Common myeloid progenitor, CD34-positive (primary cell): ENCODE results near the gene IARS1.

Experiments
- CTCF ChIA-PET: fragments of 350-600 bp; sonication (Branson Sonifier 250); formaldehyde crosslinking; loops from one replicate; lab custom pipeline; 2021; ENCODE audit warnings: antibody characterized with exemption; lab: Charles Lee
- POLR2A ChIA-PET: fragments of 350-600 bp; sonication (Branson Sonifier 250); formaldehyde crosslinking; loops from one replicate; lab custom pipeline; 2021; ENCODE audit warnings: antibody characterized with exemption; lab: Charles Lee
- DNase-seq, 3 donors: peaks; one replicate each; pipeline versions ENCODE4 v3.0.0 to v3.0.0-alpha.2; 2013
- H3K27ac ChIP-seq, 2 experiments: 1 replicate in 1 of 2; 2 replicates in 1 of 2; pipeline ENCODE4 v1.7.0; 2013; ENCODE audit warnings: inconsistent platforms in 2 of 2, low read length in 2 of 2, mild to moderate bottlenecking in 2 of 2, low read depth in 1 of 2, moderate library complexity in 1 of 2; ENCODE audit not compliant: severe bottlenecking in 2 of 2, insufficient read depth in 1 of 2, poor library complexity in 1 of 2
- H3K27me3 ChIP-seq, 5 experiments: replicated peaks in 2 of 5; 1 replicate in 3 of 5; 2 replicates in 2 of 5; pipeline versions ENCODE4 v1.6.1 to v1.7.0; 2013; ENCODE audit warnings: low read length in 4 of 5, mild to moderate bottlenecking in 2 of 5, moderate library complexity in 2 of 5, inconsistent platforms in 1 of 5; ENCODE audit not compliant: insufficient read depth in 5 of 5, control insufficient read depth in 4 of 5
- H3K36me3 ChIP-seq, 4 experiments: 1 replicate in 2 of 4; 2 replicates in 2 of 4; pipeline versions ENCODE4 v1.6.1 to v1.7.0; 2013; ENCODE audit warnings: low read length in 3 of 4, control low read depth in 1 of 4, mild to moderate bottlenecking in 1 of 4; ENCODE audit not compliant: control insufficient read depth in 4 of 4, insufficient read depth in 4 of 4
- H3K4me1 ChIP-seq, 4 experiments: 1 replicate in 3 of 4; 2 replicates in 1 of 4; pipeline versions ENCODE4 v1.6.1 to v1.7.1; 2013; ENCODE audit warnings: low read length in 3 of 4, mild to moderate bottlenecking in 3 of 4, control low read depth in 1 of 4, inconsistent platforms in 1 of 4, moderate library complexity in 1 of 4; ENCODE audit not compliant: control insufficient read depth in 4 of 4, insufficient read depth in 4 of 4; ENCODE audit errors: control extremely low read depth in 1 of 4
- H3K4me3 ChIP-seq, 7 experiments: 1 replicate in 4 of 7; 2 replicates in 3 of 7; pipeline versions ENCODE4 v1.5.1 to v1.7.0; 2013; ENCODE audit warnings: mild to moderate bottlenecking in 7 of 7, low read length in 6 of 7, moderate library complexity in 6 of 7, inconsistent platforms in 2 of 7, low read depth in 2 of 7, control low read depth in 1 of 7; ENCODE audit not compliant: insufficient read depth in 4 of 7, control insufficient read depth in 1 of 7; ENCODE audit errors: extremely low read depth in 1 of 7
- H3K9me3 ChIP-seq, 5 experiments: 1 replicate in 4 of 5; 2 replicates in 1 of 5; pipeline versions ENCODE4 v1.6.1 to v1.7.1; 2013; ENCODE audit warnings: low read length in 4 of 5, mild to moderate bottlenecking in 2 of 5, inconsistent platforms in 1 of 5, low read depth in 1 of 5, moderate library complexity in 1 of 5; ENCODE audit not compliant: control insufficient read depth in 4 of 5, insufficient read depth in 2 of 5; ENCODE audit errors: control extremely low read depth in 1 of 5
- WGBS: methylation state at CpG from one replicate; pipeline ENCODE4 v1.1.5; 2013; ENCODE audit not compliant: insufficient coverage; 5-methylcytosine and 5-hydroxymethylcytosine counted together

Gene IARS1

GRCh38 chr9:92254381-92255337 lies 38.8 kb downstream of the IARS1 start:
- Histone ChIP-seq H3K36me3 (peaks cover 51 to 96% (median 78%) of the 10 kb centered on the region in 4 experiments), H3K4me1 (no peaks in the 10 kb centered on the region), H3K9me3 (no peaks in the 10 kb centered on the region), H3K4me3 (no peak overlapping the region), H3K27ac (no peak overlapping the region), H3K27me3 (no peaks in the 10 kb centered on the region)
- 95% methylated on average over 15 of the region's 19 CpGs for WGBS
- CTCF ChIA-PET = interaction anchor here (1.0 kb wide), 1 partner anchor 12 kb away, joined by 3 read pairs; no protein-coding TSS in a partner anchor
- DNase-seq = no peak
- POLR2A ChIA-PET = no interaction called here

GRCh38 chr9:92253656-92254055 lies 39.8 kb downstream of the IARS1 start:
- Histone ChIP-seq H3K27me3 (no peaks in the 10 kb centered on the region), H3K4me3 (no peak overlapping the region), H3K27ac (no peak overlapping the region), H3K36me3 (peaks cover 50 to 96% (median 75%) of the 10 kb centered on the region in 4 experiments), H3K4me1 (no peaks in the 10 kb centered on the region), H3K9me3 (no peaks in the 10 kb centered on the region)
- no peak for DNase-seq
- POLR2A ChIA-PET = no interaction called here
- CTCF ChIA-PET = interaction anchor here (1.0 to 1.3 kb wide), 2 partner anchors 10 to 11 kb away, joined by 3 to 6 read pairs; no protein-coding TSS in a partner anchor
- WGBS = 90% methylated on average over 4 of the region's 4 CpGs

DNA sequence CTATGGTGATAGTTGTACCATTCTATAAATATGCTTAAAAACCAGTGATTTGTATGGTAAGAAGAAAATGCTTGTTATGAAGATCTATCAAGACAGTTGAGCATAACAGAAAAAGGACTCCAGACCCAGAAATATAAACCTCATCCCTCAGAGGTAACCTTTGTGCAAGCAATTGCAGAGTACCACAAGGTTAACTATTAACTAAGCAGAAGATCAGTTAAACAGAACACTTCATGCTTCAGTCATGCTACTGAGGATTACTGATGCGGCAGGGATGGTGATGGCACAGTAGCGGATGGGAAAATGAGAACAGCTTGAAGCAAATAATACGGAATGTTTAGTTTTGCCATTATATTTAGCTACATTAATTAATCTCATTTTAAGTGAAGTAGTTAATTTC lies 45.5 kb downstream of the IARS1 start:
- Histone ChIP-seq H3K4me3 (no peak overlapping the region), H3K9me3 (no peaks in the 10 kb centered on the region), H3K27me3 (no peaks in the 10 kb centered on the region), H3K4me1 (no peaks in the 10 kb centered on the region), H3K27ac (no peak overlapping the region), H3K36me3 (peaks cover 47 to 95% (median 81%) of the 10 kb centered on the region in 4 experiments)
- ChIA-PET CTCF (interaction anchor here (15.2 kb wide), 1 partner anchor 110 kb away, joined by 191 read pairs; no protein-coding TSS in a partner anchor), POLR2A (no interaction called here)
- no CpG with 5 or more reads among the region's 3 CpGs for WGBS
- no peak for DNase-seq

- no peak for DNase-seq
- Histone ChIP-seq H3K36me3 (peaks cover 49 to 96% (median 84%) of the 10 kb centered on the region in 4 experiments), H3K27ac (no peak overlapping the region), H3K4me3 (no peak overlapping the region), H3K9me3 (no peaks in the 10 kb centered on the region), H3K27me3 (no peaks in the 10 kb centered on the region), H3K4me1 (no peaks in the 10 kb centered on the region)
- ChIA-PET CTCF (interaction anchor here (0.7 to 15.2 kb wide), 3 partner anchors 11 to 110 kb away, joined by 3 to 191 read pairs (median 4); no protein-coding TSS in a partner anchor), POLR2A (no interaction called here)
- 95% methylated on average over 4 of the region's 4 CpGs for WGBS
These were observed 46.2 kb downstream of the IARS1 start for GRCh38 chr9:92247296-92247695.

- WGBS = 98% methylated on average over 7 of the region's 7 CpGs
- ChIA-PET POLR2A (no interaction called here), CTCF (interaction anchor here (1.4 to 15.2 kb wide), 3 partner anchors 10 to 108 kb away, joined by 4 to 191 read pairs (median 4); no protein-coding TSS in a partner anchor)
- no peak overlapping the region for H3K4me3 ChIP-seq
- no peak for DNase-seq
- peaks cover 41 to 95% (median 87%) of the 10 kb centered on the region in 4 experiments for H3K36me3 ChIP-seq
- H3K27me3 ChIP-seq = no peaks in the 10 kb centered on the region
- no peaks in the 10 kb centered on the region for H3K4me1 ChIP-seq
- no peak overlapping the region for H3K27ac ChIP-seq
- H3K9me3 ChIP-seq = no peaks in the 10 kb centered on the region
These were observed 48.3 kb downstream of the IARS1 start for GRCh38 chr9:92245005-92245797.
